A549 (cell line): ENCODE data around the gene DRD2. TPM values are rescaled to one million over a fixed set of nuclear protein-coding genes. Genes with fewer than 3 reads are reported as not detected.
A peak's percentile ranks its signal among the peaks of the same experiment; 100 is the strongest.

Experiments used
- ATAC-seq, 2 experiments: fragments of 200-7000 bp in 1 of 2; fragments of >200 bp in 1 of 2; cut with Nextera tagmentation in 1 of 2; cut with Tn5 transposase in 1 of 2; 3 replicates each; pipeline versions ENCODE4 v1.8.0 to v1.9.1; 2018 to 2020; ENCODE audit warnings: mild to moderate bottlenecking in 1 of 2, moderate library complexity in 1 of 2
- CTCF ChIA-PET: fragments of 300-600 bp; sonication (Branson Sonifier 250); formaldehyde crosslinking; extraction: SDS; loops from one replicate; lab custom pipeline; 2021; ENCODE audit warnings: antibody characterized with exemption, inconsistent platforms; lab: Yijun Ruan, JAX
- POLR2A ChIA-PET: fragments of 350-600 bp; formaldehyde crosslinking; extraction: SDS; loops from one replicate; lab custom pipeline; 2021; ENCODE audit warnings: antibody characterized with exemption, inconsistent platforms; lab: Yijun Ruan, JAX
- DNase-seq, 2 experiments: peaks; one replicate each; pipeline versions ENCODE4 v3.0.0 to v3.0.0-alpha.2; 2011 to 2016; ENCODE audit warnings: low read depth in 1 of 2, low spot score in 1 of 2
- FAIRE-seq: peaks from 2 replicates; lab custom pipeline; 2011; peaks lifted over from hg19 to GRCh38; lab: Jason Lieb, UNC
- H3K27ac ChIP-seq, 2 experiments: fragments of >200 bp; sonication (Bioruptor Twin); formaldehyde crosslinking; 3 replicates each; pipeline ENCODE4 v1.5.1; 2016 to 2017
- H3K4me1 ChIP-seq: fragments of >200 bp; sonication (Bioruptor Twin); formaldehyde crosslinking; 3 replicates; pipeline ENCODE4 v1.6.1; 2016
- H3K4me2 ChIP-seq: fragments of >200 bp; sonication (Bioruptor Twin); formaldehyde crosslinking; 3 replicates; pipeline ENCODE4 v1.6.1; 2016
- H3K4me3 ChIP-seq: fragments of >200 bp; sonication (Bioruptor Twin); formaldehyde crosslinking; 3 replicates; pipeline ENCODE4 v1.5.1; 2016
- H3K9me3 ChIP-seq: fragments of >200 bp; sonication (Bioruptor Twin); formaldehyde crosslinking; 3 replicates; pipeline ENCODE4 v1.6.1; 2016
- BHLHE40 ChIP-seq: IDR thresholded peaks from 2 replicates; pipeline ENCODE4 v1.6.1; 2012; ENCODE audit warnings: low read depth, low read length, inconsistent platforms
- CBX2 ChIP-seq: fragments of 200-600 bp; sonication (generic); IDR thresholded peaks from 2 replicates; pipeline ENCODE4 v1.6.1; 2016; ENCODE audit warnings: low read depth, mild to moderate bottlenecking, borderline replicate concordance
- CBX8 ChIP-seq: fragments of 200-600 bp; sonication (generic); IDR thresholded peaks from 2 replicates; pipeline ENCODE4 v1.6.1; 2016
- CEBPB ChIP-seq, 2 experiments: fragments of >200 bp in 1 of 2; sonication (Bioruptor Twin) in 1 of 2; formaldehyde crosslinking in 1 of 2; IDR thresholded peaks; 2 replicates each; pipeline ENCODE4 v1.6.1; 2012 to 2016
- EHF ChIP-seq: fragments of 250-450 bp; sonication (Bioruptor Pico); IDR thresholded peaks from 2 replicates; pipeline ENCODE4 v1.5.0; 2020; ENCODE audit warnings: mild to moderate bottlenecking
- FOSB ChIP-seq: fragments of 250-450 bp; sonication (Bioruptor Pico); IDR thresholded peaks from 2 replicates; pipeline ENCODE4 v1.5.0; 2020; ENCODE audit warnings: mild to moderate bottlenecking, moderate library complexity
- HDAC2 ChIP-seq: fragments of 200-600 bp; sonication (generic); IDR thresholded peaks from 2 replicates; pipeline ENCODE4 v1.6.1; 2016
- JUN ChIP-seq, 2 experiments: fragments of >200 bp; sonication (Bioruptor Twin); formaldehyde crosslinking; IDR thresholded peaks; 2 replicates in 1 of 2; 3 replicates in 1 of 2; pipeline ENCODE4 v1.6.1; 2016 to 2017
- MAFK ChIP-seq: fragments of 450-650 bp; IDR thresholded peaks from 2 replicates; pipeline ENCODE4 v1.6.1; 2014; ENCODE audit not compliant: partially characterized antibody
- MAX ChIP-seq: IDR thresholded peaks from 2 replicates; pipeline ENCODE4 v1.6.1; 2012
- PBX3 ChIP-seq: IDR thresholded peaks from 2 replicates; pipeline ENCODE4 v1.6.1; 2012
- POLR2A ChIP-seq: IDR thresholded peaks from 2 replicates; pipeline ENCODE4 v1.6.1; 2012; ENCODE audit warnings: mild to moderate bottlenecking, low read length
- POLR2AphosphoS2 ChIP-seq: conservative IDR thresholded peaks from 2 replicates; pipeline ENCODE4 v1.6.1; 2012; ENCODE audit warnings: low read length, improper control_type of control experiment, inconsistent platforms
- REST ChIP-seq: fragments of 200-600 bp; sonication (generic); IDR thresholded peaks from 2 replicates; pipeline ENCODE4 v1.6.1; 2016; ENCODE audit warnings: antibody characterized with exemption, mild to moderate bottlenecking, moderate library complexity
- SMC3 ChIP-seq: fragments of >200 bp; sonication (Bioruptor Twin); formaldehyde crosslinking; IDR thresholded peaks from 3 replicates; pipeline ENCODE4 v1.6.1; 2018; ENCODE audit warnings: inconsistent platforms
- TFCP2L1 ChIP-seq: fragments of 250-450 bp; sonication (Bioruptor Pico); IDR thresholded peaks from 2 replicates; pipeline ENCODE4 v1.5.0; 2021; ENCODE audit warnings: mild to moderate bottlenecking
- TP53 ChIP-seq: fragments of 250-450 bp; sonication (Bioruptor Pico); IDR thresholded peaks from 2 replicates; pipeline ENCODE4 v1.5.0; 2021; ENCODE audit warnings: mild to moderate bottlenecking, moderate library complexity
- USF2 ChIP-seq: fragments of 450-650 bp; IDR thresholded peaks from 2 replicates; pipeline ENCODE4 v1.6.1; 2014; ENCODE audit warnings: antibody characterized with exemption
- ZC3H11A ChIP-seq: fragments of 450-650 bp; IDR thresholded peaks from 2 replicates; pipeline ENCODE4 v1.6.1; 2014; ENCODE audit warnings: antibody characterized with exemption, mild to moderate bottlenecking
- ZNF302 ChIP-seq: fragments of 250-450 bp; sonication (Bioruptor Pico); IDR thresholded peaks from 2 replicates; pipeline ENCODE4 v1.9.0; 2021; ENCODE audit warnings: inconsistent platforms, mild to moderate bottlenecking, moderate library complexity
- ZSCAN20 ChIP-seq: fragments of 250-450 bp; sonication (Bioruptor Pico); IDR thresholded peaks from 2 replicates; pipeline ENCODE4 v1.8.0; 2022; ENCODE audit warnings: mild to moderate bottlenecking, moderate library complexity
- WGBS: methylation state at CpG from one replicate; pipeline ENCODE4 v1.1.6; 2017; ENCODE audit errors: missing lambda C conversion rate; 5-methylcytosine and 5-hydroxymethylcytosine counted together
- polyA plus RNA-seq, 4 experiments: library from polyadenylated mRNA; depleted of rRNA in 3 of 4; stranded (reverse); fragments of >200 nt; fragmentation: RNase III in 1 of 4; extraction: RNeasy Plus Mini Kit Qiagen cat#74134 plus additional on column Dnase treatment in 1 of 4; gene quantifications; 2 replicates in 3 of 4; 3 replicates in 1 of 4; pipeline ENCODE4 v1.2.3, GENCODE V29; 2011 to 2017
- TF ChIP-seq, protein P1 (sequence below): IDR thresholded peaks from 2 replicates; pipeline ENCODE4 v1.6.1; 2012; ENCODE audit warnings: low read depth, borderline replicate concordance

Gene DRD2
- polyA plus RNA-seq, 2 of the 4 experiments (the other 2 are of a cell fraction): not detected

GRCh38 chr11:113494021-113494420 lies 18.8 kb upstream of the DRD2 start:
- H3K4me1 ChIP-seq: no peaks in the 10 kb centered on the region
- TF ChIP-seq FOSB (CRISPR knock-in tag) (no peak), HDAC2 (no peak), ZC3H11A (no peak), ZNF302 (CRISPR knock-in tag) (no peak), CEBPB (IDR thresholded peaks at IDR 0.05) (no peak)
- TF ChIP-seq, protein P1, sequence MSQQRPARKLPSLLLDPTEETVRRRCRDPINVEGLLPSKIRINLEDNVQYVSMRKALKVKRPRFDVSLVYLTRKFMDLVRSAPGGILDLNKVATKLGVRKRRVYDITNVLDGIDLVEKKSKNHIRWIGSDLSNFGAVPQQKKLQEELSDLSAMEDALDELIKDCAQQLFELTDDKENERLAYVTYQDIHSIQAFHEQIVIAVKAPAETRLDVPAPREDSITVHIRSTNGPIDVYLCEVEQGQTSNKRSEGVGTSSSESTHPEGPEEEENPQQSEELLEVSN: no peak
- H3K9me3 ChIP-seq: no peaks in the 10 kb centered on the region
- H3K27ac ChIP-seq: no peak overlapping the region
- ATAC-seq (no peak), FAIRE-seq (no peak), DNase-seq (peak in 1 of 2 experiments; percentile 1)
- ChIA-PET CTCF (interaction anchor here (1.2 kb wide), 1 partner anchor 38 kb away, joined by 4 read pairs; no protein-coding TSS in a partner anchor), POLR2A (no interaction called here)
- no peak overlapping the region for H3K4me3 ChIP-seq
- H3K4me2 ChIP-seq: no peak overlapping the region
- WGBS: 8% methylated on average over 6 of the region's 6 CpGs

DNA sequence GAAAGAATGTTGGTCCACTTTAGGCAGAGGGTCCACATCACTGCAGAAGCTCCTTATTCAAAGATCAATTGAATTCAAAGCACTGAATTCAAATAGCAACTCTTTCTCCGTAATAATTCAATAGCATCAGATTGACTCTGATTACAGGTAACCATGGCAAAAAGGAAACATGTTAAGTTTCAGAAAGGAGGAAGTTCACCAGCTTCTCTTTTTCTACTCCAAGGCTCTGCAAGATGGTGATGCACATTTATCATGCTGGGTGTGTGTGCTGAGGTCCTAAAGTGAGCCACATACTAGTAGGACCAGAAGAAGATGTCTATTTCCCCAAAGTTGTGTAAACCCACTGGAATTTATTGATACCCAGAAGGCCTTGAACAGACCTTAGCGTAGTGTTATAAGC lies 18.0 kb upstream of the DRD2 start:
- no peaks in the 10 kb centered on the region for H3K4me1 ChIP-seq
- H3K27ac ChIP-seq: no peak overlapping the region
- H3K4me2 ChIP-seq: no peak overlapping the region
- no peak overlapping the region for H3K4me3 ChIP-seq
- CTCF ChIA-PET: no interaction called here
- no peaks in the 10 kb centered on the region for H3K9me3 ChIP-seq
- POLR2A ChIA-PET: no interaction called here
- TF ChIP-seq POLR2AphosphoS2 (no peak), MAX (no peak), ZSCAN20 (no peak), TFCP2L1 (CRISPR knock-in tag) (no peak), SMC3 (no peak), JUN (IDR thresholded peaks at IDR 0.05) (no peak), CBX8 (no peak), PBX3 (no peak), USF2 (no peak), BHLHE40 (no peak), POLR2A (no peak), MAFK (no peak), TP53 (no peak), CBX2 (no peak), REST (no peak), EHF (CRISPR knock-in tag) (no peak)
- TF ChIP-seq, protein P1: no peak
- DNase-seq: no peak
- 59% methylated on average over 2 of the region's 2 CpGs for WGBS
- no peak for FAIRE-seq
- ATAC-seq: no peak
